Ishikawa (cell line): ENCODE data around the gene TMEM51.

Experiments used
- CEBPB ChIP-seq: IDR thresholded peaks from 2 replicates; pipeline ENCODE4 v1.6.1; 2012
- CREB1 ChIP-seq: IDR thresholded peaks from 2 replicates; pipeline ENCODE4 v1.6.1; 2012; ENCODE audit warnings: low read depth
- EGR1 ChIP-seq: IDR thresholded peaks from 2 replicates; pipeline ENCODE4 v1.6.1; 2012
- EP300 ChIP-seq: IDR thresholded peaks from 2 replicates; pipeline ENCODE4 v1.6.1; 2012; ENCODE audit warnings: borderline replicate concordance
- FOXM1 ChIP-seq: IDR thresholded peaks from 2 replicates; pipeline ENCODE4 v1.6.1; 2012; ENCODE audit warnings: low read depth, borderline replicate concordance
- RAD21 ChIP-seq: IDR thresholded peaks from 2 replicates; pipeline ENCODE4 v1.6.1; 2012; ENCODE audit warnings: low read depth
- TAF1 ChIP-seq: IDR thresholded peaks from 2 replicates; pipeline ENCODE4 v1.6.1; 2012; ENCODE audit warnings: low read depth, mild to moderate bottlenecking
- TCF12 ChIP-seq: IDR thresholded peaks from 2 replicates; pipeline ENCODE4 v1.6.1; 2012; ENCODE audit warnings: low read depth
- TEAD4 ChIP-seq: IDR thresholded peaks from 2 replicates; pipeline ENCODE4 v1.6.1; 2012
- YY1 ChIP-seq: IDR thresholded peaks from 2 replicates; pipeline ENCODE4 v1.6.1; 2012; ENCODE audit warnings: low read depth
- ZBTB7A ChIP-seq: IDR thresholded peaks from 2 replicates; pipeline ENCODE4 v1.6.1; 2012; ENCODE audit warnings: low read depth
- TF ChIP-seq, protein P1 (sequence below): IDR thresholded peaks from 2 replicates; pipeline ENCODE4 v1.6.1; 2012; ENCODE audit warnings: low read depth, mild to moderate bottlenecking
- TF ChIP-seq, protein P2 (sequence below): IDR thresholded peaks from 2 replicates; pipeline ENCODE4 v1.6.1; 2012

TMEM51 gene

DNA sequence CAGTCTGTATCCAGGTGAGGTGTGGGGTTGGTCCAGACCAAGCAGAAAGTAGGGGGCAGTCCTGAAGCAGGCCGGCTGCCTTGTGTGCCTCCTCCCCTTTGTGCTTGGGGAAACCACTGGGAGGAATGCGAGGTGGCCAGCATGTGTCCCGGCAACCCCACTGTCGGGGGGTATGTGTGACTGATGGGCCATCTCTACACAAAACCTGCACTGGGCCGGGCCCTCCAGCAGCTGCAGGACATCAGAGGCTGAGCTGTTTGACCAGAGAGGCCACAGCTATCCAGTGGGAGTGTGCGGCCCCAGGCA, 33.3 kb downstream of the TMEM51 start:
- TF ChIP-seq, protein P1, sequence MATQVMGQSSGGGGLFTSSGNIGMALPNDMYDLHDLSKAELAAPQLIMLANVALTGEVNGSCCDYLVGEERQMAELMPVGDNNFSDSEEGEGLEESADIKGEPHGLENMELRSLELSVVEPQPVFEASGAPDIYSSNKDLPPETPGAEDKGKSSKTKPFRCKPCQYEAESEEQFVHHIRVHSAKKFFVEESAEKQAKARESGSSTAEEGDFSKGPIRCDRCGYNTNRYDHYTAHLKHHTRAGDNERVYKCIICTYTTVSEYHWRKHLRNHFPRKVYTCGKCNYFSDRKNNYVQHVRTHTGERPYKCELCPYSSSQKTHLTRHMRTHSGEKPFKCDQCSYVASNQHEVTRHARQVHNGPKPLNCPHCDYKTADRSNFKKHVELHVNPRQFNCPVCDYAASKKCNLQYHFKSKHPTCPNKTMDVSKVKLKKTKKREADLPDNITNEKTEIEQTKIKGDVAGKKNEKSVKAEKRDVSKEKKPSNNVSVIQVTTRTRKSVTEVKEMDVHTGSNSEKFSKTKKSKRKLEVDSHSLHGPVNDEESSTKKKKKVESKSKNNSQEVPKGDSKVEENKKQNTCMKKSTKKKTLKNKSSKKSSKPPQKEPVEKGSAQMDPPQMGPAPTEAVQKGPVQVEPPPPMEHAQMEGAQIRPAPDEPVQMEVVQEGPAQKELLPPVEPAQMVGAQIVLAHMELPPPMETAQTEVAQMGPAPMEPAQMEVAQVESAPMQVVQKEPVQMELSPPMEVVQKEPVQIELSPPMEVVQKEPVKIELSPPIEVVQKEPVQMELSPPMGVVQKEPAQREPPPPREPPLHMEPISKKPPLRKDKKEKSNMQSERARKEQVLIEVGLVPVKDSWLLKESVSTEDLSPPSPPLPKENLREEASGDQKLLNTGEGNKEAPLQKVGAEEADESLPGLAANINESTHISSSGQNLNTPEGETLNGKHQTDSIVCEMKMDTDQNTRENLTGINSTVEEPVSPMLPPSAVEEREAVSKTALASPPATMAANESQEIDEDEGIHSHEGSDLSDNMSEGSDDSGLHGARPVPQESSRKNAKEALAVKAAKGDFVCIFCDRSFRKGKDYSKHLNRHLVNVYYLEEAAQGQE: no peak
- no peak for TF ChIP-seq TCF12
- no peak for TF ChIP-seq ZBTB7A
- TF ChIP-seq EP300: no peak
- TF ChIP-seq TAF1: no peak
- TF ChIP-seq TEAD4: no peak
- TF ChIP-seq CREB1: no peak
- TF ChIP-seq, protein P2, sequence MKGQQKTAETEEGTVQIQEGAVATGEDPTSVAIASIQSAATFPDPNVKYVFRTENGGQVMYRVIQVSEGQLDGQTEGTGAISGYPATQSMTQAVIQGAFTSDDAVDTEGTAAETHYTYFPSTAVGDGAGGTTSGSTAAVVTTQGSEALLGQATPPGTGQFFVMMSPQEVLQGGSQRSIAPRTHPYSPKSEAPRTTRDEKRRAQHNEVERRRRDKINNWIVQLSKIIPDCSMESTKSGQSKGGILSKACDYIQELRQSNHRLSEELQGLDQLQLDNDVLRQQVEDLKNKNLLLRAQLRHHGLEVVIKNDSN: no peak
- no peak for TF ChIP-seq YY1
- no peak for TF ChIP-seq RAD21
- TF ChIP-seq FOXM1: no peak

DNA sequence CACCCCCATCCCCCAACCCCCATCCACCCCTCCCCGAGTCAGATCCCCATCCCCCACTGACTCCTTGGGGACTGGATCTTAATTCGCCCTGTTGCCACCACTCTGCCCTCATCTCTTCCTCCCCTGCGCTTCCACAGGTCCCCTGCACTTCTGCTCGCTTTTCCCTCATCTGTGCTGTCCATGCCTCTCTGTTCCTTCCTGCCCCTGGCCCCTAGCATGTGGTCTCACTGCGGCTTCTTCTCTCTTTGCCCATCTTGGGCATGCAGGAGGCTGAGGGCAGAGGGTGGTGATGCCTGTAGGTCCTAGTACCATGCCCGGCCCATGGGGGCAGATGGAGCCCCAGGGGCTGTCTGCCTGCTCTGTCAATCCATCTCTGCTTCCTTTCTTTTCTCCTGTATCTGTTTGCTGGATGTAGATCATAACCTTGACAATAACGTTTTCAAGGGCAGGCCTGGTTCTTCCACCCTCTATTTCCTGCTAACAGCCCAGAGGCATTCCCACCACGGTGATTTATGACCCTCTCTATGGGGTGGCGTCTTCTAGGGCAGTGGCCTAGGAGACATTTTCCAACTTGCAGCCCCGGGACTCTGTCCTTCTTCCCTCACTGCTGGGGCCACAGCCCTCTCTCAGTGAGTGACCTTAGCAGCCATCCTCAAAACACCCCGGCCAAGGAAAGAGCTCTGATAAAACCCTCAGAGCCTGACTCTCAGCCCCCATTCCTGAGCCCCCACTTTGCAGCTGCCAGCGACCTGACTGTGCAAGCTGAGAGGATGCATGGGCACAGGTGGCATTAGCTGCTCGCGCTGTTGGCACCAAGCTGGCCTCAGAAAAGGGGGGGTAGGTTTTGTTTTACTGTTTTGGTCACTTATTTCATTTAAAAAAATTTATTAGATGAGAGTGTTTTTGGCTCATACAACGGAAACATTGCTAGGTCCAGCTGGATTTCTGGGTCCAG, 33.9 kb downstream of the TMEM51 start:
- TF ChIP-seq EGR1 (no peak), TCF12 (no peak)

DNA sequence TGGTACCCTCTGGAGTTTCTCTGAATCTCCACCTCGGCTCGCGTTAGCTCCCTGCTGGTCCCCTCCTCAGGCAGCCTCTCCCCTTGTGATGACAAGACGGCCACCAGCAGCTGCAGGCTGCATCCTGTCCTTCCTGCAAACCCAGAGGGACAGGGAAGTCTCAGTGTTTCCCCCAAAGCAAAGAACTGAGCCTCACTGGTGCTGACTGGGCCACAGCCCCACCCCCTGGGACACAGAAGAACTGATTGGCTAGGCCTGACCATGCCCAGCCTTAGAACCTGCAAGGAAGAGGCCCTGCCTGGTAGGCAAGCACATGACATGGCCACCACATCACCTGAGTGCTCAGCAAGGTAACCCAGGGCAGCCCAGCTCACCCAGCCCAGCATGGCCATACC, 34.6 kb downstream of the TMEM51 start:
- TF ChIP-seq RAD21 (no peak), CEBPB (no peak), CREB1 (no peak), EP300 (no peak), TCF12 (no peak)
- TF ChIP-seq, protein P2: 0 out of 2 replicates have a peak, but pooled peaks have one; percentile 16
- TF ChIP-seq, protein P1: no peak

DNA sequence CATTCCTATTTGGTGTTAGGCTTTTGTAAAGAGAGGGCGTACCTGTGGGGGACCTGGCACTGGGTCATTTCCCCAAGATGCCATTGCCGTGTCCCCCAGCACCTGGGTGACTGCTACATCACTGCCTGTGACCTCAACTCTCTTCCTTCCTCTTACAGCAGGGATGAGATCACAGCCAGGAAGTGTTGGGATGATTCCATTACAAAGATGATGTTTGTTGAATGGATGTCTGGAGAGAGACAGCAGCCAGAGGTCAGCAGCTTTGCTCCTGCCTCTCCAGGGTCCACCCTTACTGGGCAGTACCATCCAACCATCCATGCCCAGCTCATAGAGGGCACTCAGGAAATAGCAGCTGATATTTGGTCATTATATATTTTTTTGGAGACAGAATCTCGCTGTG, 35.1 kb downstream of the TMEM51 start:
- TF ChIP-seq, protein P2: no peak
- TF ChIP-seq YY1 (no peak), FOXM1 (no peak), RAD21 (no peak), ZBTB7A (no peak)
- TF ChIP-seq, protein P1: no peak

DNA sequence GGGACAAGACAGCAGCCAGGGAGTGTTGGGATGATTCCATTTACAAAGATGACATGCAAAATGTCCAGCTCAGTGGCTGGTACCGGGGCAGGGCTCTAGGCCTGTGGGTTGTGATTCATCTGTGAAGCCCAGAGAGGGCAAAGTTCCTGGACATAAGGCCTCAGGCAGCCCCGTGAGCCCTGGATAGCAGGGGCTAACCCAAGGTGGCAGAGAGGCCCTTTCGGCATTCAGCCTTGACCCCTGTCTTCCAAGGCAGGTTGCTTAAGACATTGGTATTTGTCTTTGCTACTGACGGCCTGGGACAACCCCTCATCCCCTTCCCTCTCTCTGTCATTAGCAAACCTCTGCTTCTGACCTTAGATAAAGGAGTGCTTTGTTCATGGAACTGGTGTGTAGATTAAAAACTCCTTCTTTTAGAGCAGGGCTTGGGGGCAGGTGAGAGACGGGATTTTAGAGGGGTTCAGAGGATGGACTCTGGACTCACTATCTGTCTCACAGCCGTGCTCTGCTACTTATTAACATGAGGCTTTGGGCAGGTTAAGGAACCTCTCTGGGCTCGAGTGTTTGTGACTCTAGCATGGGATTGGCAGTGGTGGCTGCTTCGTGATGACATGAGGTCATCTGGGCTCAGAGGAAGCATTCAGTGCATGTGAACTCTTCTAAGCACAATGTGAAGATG, 36.3 kb downstream of the TMEM51 start:
- TF ChIP-seq EP300: no peak
- no peak for TF ChIP-seq CEBPB
- no peak for TF ChIP-seq TAF1
- TF ChIP-seq TCF12: no peak
